Prostate gland (tissue), 2 donors: ENCODE results near the gene BNC2.

ENCODE experiments used
- POLR2A ChIP-seq: fragments of 450-650 bp; IDR thresholded peaks from one replicate; pipeline ENCODE4 v1.6.1; 2016; ENCODE audit warnings: antibody characterized with exemption, mild to moderate bottlenecking
- TF ChIP-seq, protein P1 (sequence below), 4 experiments: fragments of 200-600 bp in 2 of 4; fragments of 450-650 bp in 2 of 4; sonication (generic) in 2 of 4; IDR thresholded peaks; 1 replicate in 3 of 4; 2 replicates in 1 of 4; pipeline ENCODE4 v1.5.1; 2016 to 2019; ENCODE audit warnings: antibody characterized with exemption in 4 of 4, mild to moderate bottlenecking in 2 of 4, moderate library complexity in 2 of 4

- TF ChIP-seq, protein P1, sequence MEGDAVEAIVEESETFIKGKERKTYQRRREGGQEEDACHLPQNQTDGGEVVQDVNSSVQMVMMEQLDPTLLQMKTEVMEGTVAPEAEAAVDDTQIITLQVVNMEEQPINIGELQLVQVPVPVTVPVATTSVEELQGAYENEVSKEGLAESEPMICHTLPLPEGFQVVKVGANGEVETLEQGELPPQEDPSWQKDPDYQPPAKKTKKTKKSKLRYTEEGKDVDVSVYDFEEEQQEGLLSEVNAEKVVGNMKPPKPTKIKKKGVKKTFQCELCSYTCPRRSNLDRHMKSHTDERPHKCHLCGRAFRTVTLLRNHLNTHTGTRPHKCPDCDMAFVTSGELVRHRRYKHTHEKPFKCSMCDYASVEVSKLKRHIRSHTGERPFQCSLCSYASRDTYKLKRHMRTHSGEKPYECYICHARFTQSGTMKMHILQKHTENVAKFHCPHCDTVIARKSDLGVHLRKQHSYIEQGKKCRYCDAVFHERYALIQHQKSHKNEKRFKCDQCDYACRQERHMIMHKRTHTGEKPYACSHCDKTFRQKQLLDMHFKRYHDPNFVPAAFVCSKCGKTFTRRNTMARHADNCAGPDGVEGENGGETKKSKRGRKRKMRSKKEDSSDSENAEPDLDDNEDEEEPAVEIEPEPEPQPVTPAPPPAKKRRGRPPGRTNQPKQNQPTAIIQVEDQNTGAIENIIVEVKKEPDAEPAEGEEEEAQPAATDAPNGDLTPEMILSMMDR (IDR thresholded peaks at IDR 0.05) = no peak
- no peak for TF ChIP-seq POLR2A
Observed at GRCh38 chr9:16898464-16898863, 28.0 kb upstream of the BNC2 start.
